ENCODE measurements around the gene RAB11FIP4.

Gene RAB11FIP4

DNA sequence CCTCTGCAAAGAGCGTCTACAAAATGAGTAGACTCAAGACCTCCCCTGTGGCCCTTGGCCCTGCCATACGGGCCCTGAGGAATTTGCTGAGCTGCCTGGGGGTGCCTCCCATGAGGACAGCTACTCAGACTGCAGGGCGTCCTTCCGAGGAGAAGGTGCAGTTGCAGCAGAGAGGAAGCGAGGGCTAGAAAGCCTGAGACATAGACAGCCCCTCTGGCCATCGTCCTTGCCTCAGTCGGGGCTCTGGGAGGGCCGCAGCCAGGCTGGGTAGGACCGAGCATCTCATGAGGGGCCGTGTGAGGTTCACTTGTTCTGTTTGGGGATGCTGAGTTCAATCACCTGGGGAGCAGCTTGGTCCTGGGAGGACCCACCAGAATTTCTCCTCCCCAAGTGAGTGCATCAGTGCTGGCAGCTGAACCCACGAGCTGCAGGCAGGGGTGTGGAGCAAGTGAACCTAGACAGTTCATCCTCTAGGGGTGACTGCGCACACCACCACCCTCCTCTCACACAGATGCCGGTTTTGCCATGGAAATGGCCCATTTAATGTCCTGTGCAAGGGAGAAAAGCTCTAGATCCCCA, 20.3 kb downstream of the RAB11FIP4 start:
- DNase-seq (ENCODE audit: low spot score), result no peak

DNA sequence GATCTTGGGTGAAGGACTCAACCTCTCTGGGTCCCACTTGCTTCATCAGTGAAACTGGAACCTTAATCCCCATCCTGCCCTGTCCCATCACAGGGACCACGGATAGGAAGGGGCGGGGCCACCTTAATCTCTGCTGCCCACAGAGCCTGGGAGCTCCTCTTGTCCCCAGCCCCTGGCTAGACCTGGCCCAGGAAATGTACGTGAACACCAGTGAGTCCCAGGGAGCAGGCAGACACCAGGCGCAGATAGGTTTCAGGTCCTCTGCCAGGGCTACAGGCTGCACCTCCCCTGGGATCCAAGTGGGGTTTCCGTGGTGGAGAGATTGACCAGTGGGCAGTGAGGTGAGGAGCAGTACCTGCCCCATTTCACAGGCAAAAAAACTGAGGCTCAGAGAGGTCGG, 21.0 kb downstream of the RAB11FIP4 start:
- no peak for DNase-seq (ENCODE audit: low spot score)

DNA sequence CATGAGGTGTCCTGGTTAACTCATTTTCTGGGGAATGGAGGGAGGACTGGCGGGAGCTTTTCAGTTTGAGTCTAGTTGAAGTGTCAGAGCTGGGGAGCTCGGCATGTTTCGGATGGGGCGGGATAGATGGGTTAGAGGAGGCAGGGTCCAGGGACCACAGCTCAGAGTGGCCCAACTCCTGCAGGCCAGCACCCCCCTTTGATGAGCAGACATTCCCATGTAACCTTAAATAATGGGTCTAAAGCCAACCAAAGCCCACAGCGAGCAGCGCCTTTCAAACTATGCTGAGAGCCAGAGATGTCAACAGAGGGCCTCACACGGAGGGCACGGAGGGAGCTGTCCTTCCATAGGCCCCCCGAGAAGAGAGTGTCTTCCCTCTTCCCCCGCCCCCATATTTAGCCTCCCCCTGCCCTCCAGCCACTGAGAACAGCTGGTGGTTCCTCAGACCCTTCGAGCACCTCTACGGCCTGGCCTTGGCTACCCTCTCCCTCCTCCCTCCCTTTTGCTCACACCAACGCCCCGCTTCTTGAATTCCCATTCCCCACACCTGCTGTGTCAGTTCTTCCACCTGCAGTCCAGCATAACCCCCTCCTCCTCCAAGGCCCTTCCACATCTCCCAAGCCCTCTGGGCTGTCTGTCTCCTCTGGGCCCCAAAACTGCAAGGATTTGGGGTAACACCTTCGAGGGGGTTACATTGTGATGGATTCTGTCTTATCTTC, 21.8 kb downstream of the RAB11FIP4 start:
- no peak for DNase-seq (ENCODE audit: low spot score)

- DNase-seq (ENCODE audit: low spot score), result peak; percentile 95
These were observed 22.5 kb downstream of the RAB11FIP4 start for GRCh38 chr17:31413874-31414549.

DNA sequence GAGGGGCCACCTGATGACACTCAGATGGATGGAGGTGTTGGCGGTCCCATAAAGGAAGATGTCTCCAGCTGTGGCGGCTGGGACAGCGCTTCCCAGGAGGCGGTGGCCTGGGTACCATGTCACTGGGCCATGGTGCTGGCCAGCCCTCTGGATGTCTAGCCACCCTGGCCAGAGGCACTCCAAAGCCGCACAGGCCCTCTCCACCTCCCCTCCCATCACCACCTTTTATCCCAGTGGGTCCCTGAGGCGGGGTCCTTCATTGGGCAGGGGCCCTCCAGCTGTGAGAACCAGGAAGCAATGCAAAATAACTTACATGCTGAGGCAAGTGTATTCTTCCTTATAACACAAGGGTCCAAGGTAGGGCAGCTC, 23.1 kb downstream of the RAB11FIP4 start:
- DNase-seq (ENCODE audit: low spot score), result no peak

DNA sequence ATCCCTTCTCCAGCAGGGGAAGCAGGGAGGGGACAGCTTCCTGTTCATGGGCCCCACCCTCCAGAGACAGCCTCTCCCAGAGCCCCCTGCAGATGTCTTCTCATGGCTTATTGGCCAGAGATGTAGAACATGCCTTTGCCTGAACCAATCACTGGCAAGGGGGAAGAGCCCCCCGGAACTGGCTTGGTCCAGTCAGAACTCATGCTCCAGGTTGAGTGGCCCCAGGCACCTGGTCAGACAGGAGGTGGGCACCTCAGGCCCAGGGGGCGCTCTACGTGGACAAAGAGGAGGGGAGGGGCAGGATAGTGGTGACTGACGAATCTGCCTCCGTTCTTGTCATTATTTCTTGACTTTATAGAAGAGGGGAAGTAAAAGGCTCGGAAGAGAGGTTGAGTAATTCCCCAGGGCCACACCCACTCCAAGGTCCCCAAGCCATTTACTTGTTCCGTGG, 23.6 kb downstream of the RAB11FIP4 start:
- no peak for DNase-seq (ENCODE audit: low spot score)

DNA sequence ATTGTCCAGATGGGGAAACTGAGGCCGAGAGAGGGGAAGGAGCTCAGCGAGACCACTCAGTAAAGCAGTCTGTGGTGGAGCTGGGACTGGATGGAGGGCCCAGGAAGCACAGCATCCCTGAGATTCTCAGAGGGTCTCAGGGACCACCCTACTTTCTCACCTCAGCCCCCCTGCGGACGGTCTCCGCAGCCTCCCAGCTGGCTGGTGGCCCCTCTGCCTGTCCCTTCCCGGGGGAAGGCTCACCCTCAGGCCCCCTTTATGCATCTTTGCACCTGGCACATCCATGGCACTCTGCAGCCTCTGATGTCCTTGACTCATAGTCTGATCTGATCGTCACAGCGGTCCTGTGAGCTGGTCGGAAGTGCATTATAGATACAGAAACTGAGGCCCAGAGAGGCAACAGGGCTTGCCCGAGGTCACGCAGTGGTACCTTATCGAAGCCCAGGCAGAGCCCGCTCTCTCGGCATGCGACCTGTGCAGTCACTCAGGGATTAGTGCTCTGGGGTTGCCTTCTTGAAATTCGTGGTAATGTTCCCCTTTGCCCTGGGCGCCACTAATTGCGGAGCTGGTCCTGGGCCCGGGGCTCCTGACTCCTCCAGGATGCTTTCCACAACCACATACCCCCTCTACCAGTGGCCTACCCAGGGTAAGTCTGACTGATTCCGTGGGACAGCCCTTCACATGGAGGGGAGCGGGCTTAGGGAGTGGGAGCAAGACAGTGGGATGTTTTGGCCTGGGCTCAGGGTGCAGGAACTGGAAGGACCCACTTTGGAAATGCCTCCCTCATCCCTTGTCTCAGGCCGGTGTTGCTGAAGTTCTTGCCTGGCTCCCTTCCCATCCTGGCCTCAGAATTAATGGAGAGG, 24.4 kb downstream of the RAB11FIP4 start:
- no peak for DNase-seq (ENCODE audit: low spot score)

GRCh38 chr17:31416503-31416923, 25.0 kb downstream of the RAB11FIP4 start:
- peak; percentile 98 for DNase-seq (ENCODE audit: low spot score)

DNA sequence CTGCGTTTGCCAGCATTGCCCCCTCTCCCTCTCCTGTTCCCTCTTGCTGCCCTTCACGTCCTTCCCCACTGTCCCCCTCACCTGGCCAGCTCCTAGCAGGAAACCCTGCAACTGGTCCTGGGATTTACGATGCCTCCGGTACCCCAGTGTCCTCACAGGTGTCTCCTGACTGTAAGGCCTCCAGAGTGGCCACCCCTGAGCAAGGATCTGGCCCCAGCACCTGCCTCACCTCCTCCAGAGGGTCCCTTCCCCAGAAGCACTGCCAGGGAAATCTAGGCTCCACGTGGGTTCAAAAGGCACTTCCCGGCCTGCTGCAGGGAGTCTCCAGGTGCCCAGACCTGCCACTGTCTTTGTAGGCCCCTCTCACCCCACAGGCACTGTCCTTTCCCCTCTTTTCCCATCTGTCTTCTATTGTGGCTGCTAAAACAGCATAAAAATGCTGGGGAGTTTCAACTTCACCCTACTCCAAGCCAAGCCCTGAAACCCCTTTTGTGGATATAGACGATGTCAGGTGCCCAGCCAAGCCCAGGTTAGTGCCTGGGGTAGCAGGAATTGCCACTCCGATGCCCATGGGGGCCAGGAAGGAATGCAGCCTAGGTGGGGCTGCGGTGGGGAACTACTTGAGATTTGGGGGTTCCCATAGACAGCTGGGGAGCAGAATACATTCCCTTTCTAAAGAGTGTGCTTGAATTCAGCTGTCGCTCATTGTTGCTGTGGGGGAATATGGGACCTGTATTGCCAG, 25.7 kb downstream of the RAB11FIP4 start:
- DNase-seq (ENCODE audit: low spot score), result no peak

DNA sequence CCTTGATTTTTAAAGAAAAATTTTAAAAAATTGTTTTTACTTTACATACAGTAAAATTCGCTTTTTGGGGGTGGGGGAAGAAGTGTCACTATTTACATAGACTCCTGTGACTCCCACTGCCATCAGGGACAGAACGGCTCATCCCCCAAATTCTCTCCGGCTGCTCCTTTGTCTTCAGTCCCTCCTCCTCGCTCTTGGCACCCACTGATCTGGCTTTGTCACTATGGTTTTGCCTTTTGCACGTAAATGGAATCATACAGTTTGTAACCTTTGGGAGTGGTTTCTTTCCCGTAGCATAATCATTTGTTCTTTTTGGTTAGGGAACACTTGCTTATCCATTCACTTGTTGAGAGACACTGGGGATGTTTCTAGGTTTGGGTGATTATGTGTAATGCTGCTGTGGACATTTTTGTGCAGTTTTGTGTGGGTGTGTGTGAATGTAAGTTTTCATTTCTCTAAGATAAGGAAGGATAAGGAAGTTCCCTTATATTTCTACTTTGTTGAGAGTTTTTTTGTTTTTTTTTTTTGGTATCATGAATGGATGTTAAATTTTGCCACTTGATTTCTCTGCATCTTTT, 27.4 kb downstream of the RAB11FIP4 start:
- DNase-seq (ENCODE audit: low spot score), result no peak

GRCh38 chr17:31422443-31422842, 31.0 kb downstream of the RAB11FIP4 start:
- DNase-seq (ENCODE audit: low spot score), result no peak

- DNase-seq (ENCODE audit: low spot score), result no peak
These were observed 33.4 kb downstream of the RAB11FIP4 start for GRCh38 chr17:31424944-31425281.

GRCh38 chr17:31425282-31426040, 34.0 kb downstream of the RAB11FIP4 start:
- peak; percentile 81 for DNase-seq (ENCODE audit: low spot score)

GRCh38 chr17:31427684-31428083, 36.2 kb downstream of the RAB11FIP4 start:
- DNase-seq (ENCODE audit: low spot score), result no peak

DNA sequence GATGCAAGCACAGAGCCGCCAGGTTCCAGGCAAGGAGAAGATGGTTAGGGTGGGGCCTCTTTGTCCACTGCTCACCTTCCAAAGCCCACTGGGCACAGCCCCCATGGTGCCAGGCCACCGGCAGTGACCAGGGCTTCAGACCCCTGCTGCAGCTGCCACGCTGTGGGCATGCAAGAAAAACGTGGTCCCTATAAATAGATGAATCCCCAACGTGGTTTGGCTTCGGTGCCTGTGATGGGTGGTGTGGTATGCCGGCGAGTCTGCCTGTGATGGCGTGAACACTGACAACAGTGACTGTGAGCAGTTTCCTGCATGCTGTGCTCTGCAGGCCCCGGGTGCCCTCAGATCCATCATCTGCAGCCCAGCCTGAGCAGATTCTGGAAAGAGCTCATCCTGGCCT, 36.6 kb downstream of the RAB11FIP4 start:
- DNase-seq (ENCODE audit: low spot score), result no peak

GRCh38 chr17:31428512-31428911, 37.0 kb downstream of the RAB11FIP4 start:
- no peak for DNase-seq (ENCODE audit: low spot score)

- DNase-seq (ENCODE audit: low spot score), result no peak
These were observed 39.8 kb downstream of the RAB11FIP4 start for GRCh38 chr17:31431098-31431851.

DNA sequence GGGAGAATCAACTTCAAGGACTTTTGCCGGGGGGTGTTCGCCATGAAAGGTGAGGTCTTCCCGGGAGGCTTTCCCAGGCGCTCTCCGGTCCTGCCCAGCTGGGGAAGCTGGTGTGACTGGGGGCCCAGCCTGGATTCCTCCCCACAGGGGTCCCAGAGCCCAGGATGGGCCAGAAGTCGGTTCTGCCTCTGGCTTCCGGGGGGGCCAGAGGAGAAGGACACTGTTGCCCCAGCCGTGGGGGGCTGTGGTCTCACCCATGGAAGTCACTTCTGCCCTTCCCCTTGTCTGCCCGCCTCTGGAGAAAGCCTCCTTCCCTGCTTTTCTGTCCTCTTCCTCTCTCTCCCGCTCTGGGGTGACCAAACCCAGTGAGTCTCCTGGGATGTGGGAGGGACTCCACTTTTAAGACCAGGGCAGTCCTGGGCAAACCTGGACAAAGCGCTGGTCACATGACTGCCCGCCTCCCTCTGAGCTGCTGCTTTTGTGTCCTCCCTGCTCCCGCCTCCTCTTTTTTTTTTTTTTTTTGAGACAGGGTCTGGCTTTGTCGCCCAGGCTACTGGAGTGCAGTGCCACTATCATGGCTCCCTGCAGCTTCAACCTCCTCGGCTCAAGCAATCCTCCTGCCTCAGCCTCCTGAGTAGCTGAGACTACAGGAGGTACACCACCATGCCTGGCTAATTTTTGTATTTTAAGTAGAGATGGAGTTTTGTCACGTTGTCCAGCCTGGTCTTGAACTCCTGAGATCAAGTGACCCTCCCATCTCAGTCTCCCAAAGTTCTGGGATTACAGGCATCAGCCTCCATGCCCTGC, 40.6 kb downstream of the RAB11FIP4 start:
- DNase-seq (ENCODE audit: low spot score), result no peak

Data from globus pallidus (tissue), 1 donor.